ENCODE data around the gene AGPAT3. TPM values are rescaled to one million over a fixed set of nuclear protein-coding genes. Genes with fewer than 3 reads are reported as not detected.
"Not testable (repeated sequence)": the region's sequence is repeated elsewhere in the genome, so short reads cannot be mapped to it uniquely, and the experiment has no call there.

AGPAT3 gene
- total RNA-seq, 2 experiments from 2014 or later, result 66.7 to 69.0 TPM

DNA sequence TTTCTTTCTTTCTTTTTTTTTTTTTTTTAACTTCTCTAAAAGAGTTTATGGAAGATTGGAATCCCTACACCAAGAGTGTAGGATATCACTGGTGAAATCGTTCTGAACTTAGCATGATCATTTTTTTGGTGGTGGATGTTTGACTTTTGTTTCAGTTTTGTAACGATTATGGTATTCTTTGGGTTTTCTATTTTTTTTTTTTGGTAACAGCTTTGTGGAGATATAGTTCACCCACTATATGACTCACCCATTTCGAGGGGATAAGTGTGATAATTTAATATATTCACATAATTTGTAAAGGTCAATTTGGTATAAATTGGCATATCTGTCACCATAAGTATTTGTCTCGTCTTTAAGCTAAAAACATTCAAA lies 29.2 kb downstream of the AGPAT3 start:
- ChIA-PET CTCF (interaction anchor here (1.1 to 2.7 kb wide), 4 partner anchors 10 to 44 kb away, joined by 3 to 7 read pairs (median 5); no protein-coding TSS in a partner anchor), POLR2A (interaction anchor here (0.6 to 1.0 kb wide), 6 partner anchors 20 to 1642 kb away, joined by 3 to 6 read pairs (median 4); no protein-coding TSS in a partner anchor)

DNA sequence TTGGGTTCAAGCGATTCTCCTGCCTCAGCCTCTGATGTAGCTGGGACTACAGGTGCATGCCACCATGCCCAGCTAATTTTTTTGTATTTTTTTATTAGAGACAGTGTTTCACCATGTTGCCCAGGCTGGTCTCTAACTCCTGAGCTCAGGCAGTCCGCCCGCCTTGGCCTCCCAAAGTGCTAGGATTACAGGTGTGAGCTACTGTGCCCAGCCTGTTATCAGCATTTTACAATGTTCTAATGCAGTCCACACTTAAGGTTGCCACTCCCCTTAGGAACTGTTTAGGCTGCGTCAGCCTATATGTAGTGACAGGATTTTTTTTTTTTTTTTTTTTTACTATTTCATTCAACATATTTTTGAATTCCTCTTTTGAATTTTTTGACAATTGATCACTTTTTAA lies 30.2 kb downstream of the AGPAT3 start:
- ChIA-PET CTCF (no interaction called here), POLR2A (no interaction called here)

DNA sequence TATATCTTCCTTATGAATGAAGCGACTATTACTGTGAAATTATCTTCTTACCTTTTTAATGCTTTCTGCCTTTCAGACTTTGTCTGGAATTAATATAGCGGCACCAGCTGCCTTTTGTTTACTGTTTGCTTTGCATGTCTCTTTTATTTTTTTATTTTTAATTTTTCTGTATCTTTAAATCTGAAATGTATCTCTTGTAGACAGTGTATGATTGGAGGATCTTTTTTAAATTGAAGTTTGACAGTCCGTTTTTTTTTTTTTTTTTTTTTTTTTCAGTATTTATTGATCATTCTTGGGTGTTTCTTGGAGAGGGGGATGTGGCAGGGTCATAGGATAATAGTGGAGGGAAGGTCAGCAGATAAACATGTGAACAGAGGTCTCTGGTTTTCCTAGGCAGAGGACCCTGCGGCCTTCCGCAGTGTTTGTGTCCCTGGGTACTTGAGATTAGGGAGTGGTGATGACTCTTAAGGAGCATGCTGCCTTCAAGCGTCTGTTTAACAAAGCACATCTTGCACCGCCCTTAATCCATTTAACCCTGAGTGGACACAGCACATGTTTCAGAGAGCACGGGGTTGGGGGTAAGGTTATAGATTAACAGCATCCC lies 31.8 kb downstream of the AGPAT3 start:
- CTCF ChIA-PET, POLR2A ChIA-PET: not testable (repeated sequence)

DNA sequence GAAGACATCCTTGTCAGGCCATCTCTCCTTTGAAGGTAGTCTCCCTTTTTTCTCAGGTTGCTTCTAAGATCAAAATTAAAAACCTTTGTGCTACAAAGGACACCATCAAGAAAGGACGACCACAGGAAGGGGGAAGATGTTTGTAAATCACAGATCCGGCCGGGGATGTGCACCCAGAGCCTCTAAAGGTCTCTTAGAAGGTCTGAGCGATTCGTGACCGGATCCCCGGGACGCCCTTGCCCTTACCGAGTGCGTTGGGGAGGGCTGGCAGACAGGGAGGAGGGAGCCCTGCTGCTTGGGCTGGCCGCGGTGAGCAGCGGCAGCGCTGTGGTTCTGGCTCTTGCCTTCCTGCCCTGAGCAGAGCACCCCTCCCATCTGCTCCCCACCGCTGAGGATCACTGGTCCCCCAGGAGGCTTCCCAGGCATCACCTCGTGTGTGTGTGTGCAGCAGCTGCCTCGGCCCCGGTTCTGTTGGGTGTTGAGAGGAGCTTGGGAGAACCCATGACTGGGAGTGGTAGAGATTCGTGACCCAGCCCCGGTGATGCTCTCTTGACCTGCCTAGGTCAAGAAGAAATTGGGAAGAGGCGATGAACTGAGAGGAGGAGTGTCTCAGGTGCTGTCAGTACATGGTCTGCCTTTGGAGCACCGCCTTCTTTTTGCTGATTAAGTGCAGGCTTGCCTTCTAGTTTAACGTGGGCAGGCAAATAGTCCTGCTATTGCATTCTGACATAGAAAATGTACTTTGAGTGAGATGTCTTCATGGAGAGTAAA lies 34.5 kb downstream of the AGPAT3 start:
- POLR2A ChIA-PET, result no interaction called here
- CTCF ChIA-PET, result interaction anchor here (0.6 kb wide), 1 partner anchor 76 kb away, joined by 3 read pairs; no protein-coding TSS in a partner anchor

DNA sequence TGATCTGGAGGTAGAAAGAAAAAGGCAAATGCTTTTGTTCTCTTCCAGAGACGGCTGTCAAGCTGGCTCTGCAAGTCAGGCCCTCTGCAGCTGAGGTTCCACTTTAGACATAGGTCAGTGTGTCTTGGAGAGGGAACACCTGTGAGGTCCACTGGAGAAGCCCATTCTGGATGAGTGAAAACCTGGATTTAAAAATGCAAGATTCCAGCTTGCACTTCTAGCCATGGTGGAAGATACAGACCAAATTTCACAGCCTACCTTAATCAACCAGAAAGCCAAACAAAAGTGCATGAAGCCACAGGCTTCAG lies 35.0 kb downstream of the AGPAT3 start:
- CTCF ChIA-PET, result interaction anchor here (0.6 kb wide), 1 partner anchor 75 kb away, joined by 3 read pairs; no protein-coding TSS in a partner anchor

DNA sequence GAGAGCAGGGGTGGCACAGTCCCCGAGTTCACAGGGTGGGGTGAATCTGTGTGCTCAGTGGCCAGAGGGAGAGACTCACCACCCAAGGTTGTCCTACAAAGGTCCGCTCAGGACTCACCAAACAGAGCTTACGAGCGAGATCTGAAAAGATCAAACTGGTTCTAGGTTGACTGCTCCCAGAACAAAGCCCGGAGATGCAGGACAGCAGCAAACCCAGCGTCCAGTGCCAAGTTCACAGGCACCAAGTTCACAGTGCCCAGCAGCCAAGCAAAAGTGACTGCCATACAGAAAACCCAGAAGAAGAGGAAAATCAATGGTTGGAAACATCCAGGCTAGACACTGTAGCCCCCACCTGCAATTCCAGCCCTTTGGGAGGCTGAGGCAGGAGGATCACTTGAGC lies 35.7 kb downstream of the AGPAT3 start:
- ChIA-PET POLR2A (no interaction called here), CTCF (no interaction called here)

More for the DNA sequence above, 35.0 kb downstream of the AGPAT3 start:
- POLR2A ChIA-PET, result no interaction called here

DNA sequence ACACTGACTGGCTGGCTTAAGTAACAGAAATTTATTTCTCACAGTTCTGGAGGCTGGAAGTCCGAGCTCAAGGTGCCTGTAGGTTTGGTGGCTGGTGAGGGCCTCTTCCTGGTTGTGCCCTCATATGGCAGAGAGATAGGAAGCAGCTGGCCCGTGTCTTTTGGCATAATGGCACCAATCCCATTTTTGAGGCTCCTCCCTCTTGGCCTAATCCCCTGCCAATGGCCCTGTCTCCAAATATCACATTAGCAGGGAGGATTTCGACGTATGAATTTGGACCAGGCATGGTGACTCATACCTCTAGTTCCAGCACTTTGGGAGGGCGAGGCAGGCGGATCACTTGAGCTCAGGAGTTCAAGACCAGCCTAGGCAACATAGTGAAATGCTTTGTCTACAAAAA lies 37.4 kb downstream of the AGPAT3 start:
- ChIA-PET CTCF (no interaction called here), POLR2A (no interaction called here)

DNA sequence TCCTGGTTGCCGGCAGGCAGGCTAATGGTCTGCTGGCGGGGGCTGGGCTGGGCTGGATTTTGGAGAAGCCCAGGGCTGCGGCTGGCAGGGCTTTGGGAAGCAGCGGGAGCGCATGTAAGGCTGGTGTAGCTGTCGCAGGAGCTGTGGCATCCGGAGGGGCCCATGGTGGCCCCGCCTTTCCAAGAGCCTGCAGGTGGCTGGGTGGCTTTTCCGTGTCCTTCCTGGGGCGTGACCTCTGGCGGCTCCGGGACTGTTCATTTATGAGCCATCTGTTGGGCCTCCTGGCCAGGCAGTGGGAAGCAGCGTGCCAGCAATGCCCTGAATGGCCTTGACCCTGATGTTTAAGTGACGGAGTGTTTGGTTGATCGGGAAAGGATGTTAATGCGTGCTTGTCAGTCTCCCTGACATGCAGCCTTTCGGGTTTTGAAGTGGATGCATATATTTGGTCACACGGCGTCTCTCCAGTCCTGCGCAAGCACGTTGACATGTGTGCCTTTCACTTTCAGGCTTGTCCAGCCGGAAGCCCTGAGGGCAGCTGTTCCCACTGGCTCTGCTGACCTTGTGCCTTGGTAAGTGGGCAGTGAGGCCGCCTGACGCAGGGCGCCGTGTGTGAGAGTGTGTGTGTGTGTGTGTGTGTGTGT lies 38.5 kb downstream of the AGPAT3 start:
- POLR2A ChIA-PET, result no interaction called here
- CTCF ChIA-PET, result no interaction called here

DNA sequence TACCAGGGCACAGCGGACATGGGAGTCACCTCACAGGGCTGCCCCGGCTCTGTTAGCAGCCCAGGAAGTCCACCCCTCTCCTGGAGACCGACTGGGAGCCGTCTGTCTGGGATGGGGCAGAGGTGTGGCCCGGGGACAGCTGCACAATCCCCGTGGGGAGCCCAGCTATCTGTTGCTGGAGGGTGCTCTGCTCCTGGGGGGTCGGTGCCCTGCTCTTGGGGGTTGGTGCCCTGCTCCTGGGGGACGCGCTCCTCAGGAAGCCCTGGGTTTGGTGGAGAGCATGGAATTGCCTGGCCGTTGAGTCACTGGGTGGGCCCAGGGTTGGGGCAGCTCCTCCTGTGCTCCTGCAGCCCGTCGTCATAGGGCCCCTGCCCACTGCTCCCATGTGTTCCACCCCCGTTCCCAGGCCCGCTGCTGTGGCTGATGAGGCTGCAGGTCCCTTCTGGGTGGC lies 39.3 kb downstream of the AGPAT3 start:
- CTCF ChIA-PET, result no interaction called here
- POLR2A ChIA-PET, result no interaction called here

DNA sequence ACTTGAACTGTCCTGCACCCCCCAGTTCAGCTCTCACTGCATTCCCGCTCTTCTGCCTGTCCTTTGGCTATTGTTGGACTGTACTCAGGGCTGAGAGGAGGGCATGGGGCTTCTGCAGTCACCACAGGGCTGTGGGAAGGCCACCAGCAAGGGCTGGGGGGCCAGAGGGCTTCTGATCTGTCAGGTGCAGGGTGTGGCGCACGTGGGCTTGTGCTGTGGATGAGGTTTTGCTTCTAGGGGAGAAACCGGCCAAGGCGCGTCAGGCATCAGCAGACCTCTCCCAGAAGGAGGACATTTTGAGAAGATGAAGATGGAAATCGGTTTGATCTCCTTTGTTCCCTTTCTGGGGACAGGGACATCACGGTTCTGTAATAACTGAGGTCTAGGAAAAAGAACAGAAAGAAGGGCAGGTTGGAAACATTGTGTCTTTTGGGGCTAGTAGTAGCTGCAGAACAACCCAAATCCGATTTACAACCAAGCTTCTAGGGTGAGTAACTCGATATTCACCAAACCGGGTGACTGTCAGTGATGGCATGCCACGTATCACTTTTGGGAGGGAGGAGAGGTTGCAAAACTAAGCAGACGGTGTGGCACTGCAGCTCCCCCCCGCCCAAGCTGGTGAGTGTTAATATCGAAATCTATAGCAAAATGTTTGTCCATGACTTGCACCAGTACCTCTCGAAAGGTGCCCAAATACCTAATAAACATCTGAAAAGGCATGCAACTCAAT lies 40.9 kb downstream of the AGPAT3 start:
- CTCF ChIA-PET, result no interaction called here
- POLR2A ChIA-PET, result no interaction called here

DNA sequence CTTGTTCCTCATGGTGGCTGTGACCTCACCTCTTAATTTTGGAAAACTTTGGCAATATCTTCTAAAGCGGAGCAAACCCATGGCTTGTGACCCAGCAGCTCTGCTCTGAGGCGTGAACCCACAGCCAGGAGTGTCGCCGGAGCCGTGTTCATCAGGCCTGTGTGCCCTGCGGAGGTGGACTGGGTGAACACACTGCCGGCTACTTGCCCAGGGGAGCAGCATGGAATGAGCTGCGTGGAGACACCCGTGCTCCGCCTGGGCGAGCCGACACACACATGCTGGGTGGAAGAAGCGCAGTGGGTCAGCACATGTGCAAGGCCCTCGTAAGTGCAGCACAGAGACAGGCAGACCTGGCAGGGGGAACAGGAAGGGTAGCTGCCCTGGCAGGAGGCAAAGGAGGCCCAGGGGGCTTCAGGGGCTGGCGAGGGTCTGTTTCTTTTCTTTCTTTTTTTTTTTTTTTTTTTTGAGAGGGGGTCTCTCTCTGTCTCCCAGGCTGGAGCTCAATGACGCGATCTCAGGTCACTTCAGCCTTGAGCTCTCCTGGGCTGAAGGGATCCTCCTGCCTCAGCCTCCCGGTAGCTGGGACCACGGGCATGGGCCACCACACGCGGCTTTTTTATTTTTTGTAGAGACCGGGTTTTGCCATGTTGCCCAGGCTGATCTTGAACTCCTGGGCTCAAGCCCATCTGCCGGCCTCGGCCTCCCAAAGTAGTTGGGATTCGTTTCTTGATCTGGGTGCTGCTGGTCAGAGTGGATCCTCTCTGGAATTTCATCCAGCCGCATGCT lies 41.8 kb downstream of the AGPAT3 start:
- CTCF ChIA-PET, result interaction anchor here (1.2 kb wide), 1 partner anchor 32 kb away, joined by 3 read pairs; no protein-coding TSS in a partner anchor

DNA sequence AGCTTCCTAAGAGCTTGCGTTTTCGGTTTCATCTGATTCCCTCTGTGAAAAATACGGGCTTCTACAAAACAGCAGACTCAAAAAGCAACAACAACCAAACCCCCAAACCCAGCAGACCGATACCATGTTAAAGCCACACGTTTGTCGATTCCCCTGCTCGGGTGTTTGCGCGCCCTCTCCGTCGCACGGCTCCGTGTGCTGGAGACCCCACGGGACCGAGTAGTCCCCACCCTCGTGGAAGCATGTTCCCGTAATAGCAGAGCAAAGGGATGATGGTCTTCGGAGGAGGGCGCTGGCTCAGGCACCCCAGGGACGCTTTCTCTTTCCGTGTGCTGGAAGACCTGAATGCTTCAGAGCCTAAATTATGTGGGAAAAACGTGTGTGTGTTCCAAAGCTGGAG lies 42.7 kb downstream of the AGPAT3 start:
- POLR2A ChIA-PET, result no interaction called here
- CTCF ChIA-PET, result interaction anchor here (1.2 kb wide), 1 partner anchor 31 kb away, joined by 3 read pairs; no protein-coding TSS in a partner anchor

More for the DNA sequence above, 41.8 kb downstream of the AGPAT3 start:
- POLR2A ChIA-PET, result no interaction called here

DNA sequence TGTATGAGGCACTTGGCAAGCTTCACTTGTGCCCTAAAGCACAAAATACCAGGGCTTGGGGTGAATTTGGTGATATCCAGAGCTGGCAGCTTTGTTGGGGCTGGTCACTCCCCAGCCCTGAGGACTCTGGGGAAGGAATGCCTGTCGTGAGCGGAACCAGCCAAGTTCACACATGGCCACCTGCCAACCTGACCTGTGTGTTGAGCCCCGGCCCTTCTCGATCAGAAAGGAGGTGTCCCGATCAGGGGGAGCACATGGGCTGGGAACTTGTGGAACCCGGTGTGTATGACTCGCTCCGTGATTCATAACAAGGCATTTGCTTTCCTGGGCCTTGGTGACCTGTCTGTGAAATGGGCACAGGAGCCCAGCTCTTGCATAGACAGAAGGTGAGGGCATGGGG lies 43.1 kb downstream of the AGPAT3 start:
- ChIA-PET CTCF (interaction anchor here (1.2 kb wide), 1 partner anchor 30 kb away, joined by 3 read pairs; no protein-coding TSS in a partner anchor), POLR2A (no interaction called here)

DNA sequence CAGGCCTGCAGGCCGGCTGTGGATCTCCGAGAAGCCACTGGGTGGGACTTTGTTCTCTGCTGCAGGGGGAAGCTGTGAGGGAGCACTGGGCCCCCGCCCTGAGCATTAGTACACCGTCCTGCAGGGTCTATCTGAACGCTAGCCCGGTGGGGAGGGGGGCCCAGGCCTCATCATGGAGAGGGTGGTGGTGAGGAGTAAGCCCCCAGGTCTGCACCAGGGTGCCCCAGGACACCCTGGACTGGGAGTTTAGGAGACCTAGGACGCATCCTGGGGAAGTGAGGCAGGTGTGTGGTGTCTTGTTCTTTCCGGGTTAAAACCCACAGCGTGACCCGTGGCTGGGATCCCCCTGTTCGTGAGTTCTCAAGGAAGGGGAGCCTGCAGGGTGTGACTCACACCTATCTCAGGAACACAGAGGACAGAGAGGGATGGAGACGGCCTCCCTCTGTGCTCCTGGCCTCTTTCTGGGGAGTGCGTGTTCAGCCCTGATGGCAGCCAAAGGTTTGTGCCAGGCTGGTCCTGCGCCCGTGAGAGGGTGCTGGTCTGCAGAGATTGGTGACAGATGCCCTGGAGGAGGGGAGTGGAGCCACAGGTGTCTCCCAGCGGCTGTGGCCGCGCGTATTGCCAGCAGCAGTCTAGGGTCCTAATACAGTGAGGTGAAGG lies 44.8 kb downstream of the AGPAT3 start:
- ChIA-PET POLR2A (interaction anchor here (0.5 kb wide), 2 partner anchors 24 to 84 kb away, joined by 3 read pairs; no protein-coding TSS in a partner anchor), CTCF (interaction anchor here (0.6 kb wide), 1 partner anchor 1003 kb away, joined by 3 read pairs; no protein-coding TSS in a partner anchor)

DNA sequence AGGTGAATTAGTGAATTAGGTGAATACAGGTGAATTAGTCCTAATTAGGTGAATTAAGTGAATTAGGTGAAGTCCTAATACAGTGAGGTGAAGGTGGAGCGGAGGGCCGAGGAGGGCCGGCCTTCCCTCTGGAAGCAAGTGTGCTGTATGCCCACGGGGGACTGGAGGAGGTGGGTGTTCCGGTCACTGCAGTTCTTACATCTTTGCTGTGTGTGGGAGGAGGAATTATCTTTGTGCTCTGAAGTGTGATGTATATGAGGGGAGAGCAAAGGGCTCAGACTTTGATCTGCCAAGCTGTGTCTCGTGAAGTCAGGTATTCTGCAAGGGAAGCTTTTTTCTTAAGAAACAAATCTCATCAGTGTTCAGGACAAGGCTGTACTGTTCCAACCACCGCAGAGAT lies 45.4 kb downstream of the AGPAT3 start:
- CTCF ChIA-PET, result no interaction called here
- POLR2A ChIA-PET, result interaction anchor here (0.5 kb wide), 1 partner anchor 25 kb away, joined by 3 read pairs; no protein-coding TSS in a partner anchor

DNA sequence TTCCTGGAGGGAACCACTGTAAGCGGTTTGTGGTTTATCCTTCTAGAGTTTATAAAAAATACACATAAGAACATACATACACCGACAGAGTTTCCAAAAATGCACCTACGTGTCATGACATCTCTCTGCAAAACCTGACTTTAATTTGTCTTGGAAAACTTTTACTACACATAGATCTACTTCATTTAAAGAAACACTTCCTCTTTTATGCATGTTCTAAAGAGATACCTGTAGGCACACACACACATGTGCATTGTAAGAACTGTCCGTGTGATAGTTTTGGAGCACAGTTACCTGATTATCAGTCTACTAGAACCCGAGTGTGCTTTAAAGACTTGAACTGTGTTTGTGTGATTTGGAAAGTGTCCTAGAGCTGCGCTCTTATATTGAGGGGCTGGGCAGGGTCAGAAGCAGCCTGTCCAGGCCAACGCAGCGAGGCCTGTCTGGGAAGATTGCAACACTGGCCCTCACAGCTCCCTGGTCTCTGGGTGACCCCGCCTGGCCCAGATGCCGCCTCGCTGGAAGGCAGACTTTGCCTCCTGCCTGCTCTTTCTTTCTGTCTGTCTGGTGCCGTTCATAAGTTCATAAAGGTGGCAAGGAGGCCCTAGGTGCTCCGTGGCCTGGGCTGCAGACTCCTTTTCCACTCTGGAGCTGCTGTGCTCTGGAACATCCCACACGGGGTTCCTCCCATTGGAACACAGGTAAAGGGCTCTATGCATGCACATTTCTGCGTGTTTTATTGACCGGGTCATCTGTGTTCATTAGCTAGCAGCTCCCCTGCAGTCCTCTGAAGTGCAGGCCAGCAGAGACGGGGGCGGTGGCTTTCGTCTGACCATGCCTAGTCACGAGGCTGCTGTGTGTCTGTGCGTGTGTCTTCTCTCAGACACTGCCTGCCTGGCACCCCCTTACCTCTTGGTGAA lies 46.3 kb downstream of the AGPAT3 start:
- CTCF ChIA-PET, result no interaction called here
- POLR2A ChIA-PET, result no interaction called here

DNA sequence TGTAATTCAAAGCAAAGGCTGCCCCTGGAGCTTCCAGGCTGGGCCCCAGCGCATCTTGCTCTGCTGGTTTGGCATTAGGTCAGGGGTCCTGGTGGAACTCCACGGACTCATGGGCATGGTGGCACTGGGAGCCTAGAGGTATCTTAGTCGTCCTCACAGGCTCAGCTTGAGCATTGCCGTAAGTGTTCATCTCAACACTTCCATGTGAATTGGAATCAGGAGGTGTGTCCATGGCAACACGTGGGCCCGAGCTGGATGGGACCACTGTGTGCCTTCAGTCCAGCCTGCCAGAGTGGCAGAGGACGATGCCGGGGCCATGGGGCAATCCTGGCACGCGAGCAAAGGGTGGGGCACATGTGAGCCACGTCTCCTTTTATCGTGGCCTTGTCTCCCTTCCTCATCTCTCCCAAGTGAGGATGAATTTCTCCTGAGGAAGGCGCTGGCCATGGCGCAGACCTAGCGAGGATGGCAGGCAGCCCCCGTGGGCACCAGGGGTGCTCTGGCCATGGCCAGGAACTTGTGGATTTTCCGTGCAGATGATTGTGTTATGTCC lies 47.0 kb downstream of the AGPAT3 start:
- CTCF ChIA-PET, result no interaction called here
- POLR2A ChIA-PET, result no interaction called here

Data from activated CD8-positive, alpha-beta memory T cell treated with anti-CD3 and anti-CD28 coated beads for 36 hours (primary cell).